Measurements from ENCODE around the gene GNAZ. TPM values are rescaled to one million over a fixed set of nuclear protein-coding genes. Genes with fewer than 3 reads are reported as not detected.

GNAZ gene
- total RNA-seq, 1 donor from 2014 or later = 3.9 TPM

GRCh38 chr22:23086263-23086662 is 15.9 kb downstream of the GNAZ start:
- Mint-ChIP-seq H3K4me3 (ENCODE audit: unreplicated experiment) (no peak overlapping the region), H3K27ac (ENCODE audit: unreplicated experiment) (no peak overlapping the region), H3K9me3 (ENCODE audit: low read depth) (no peaks in the 10 kb centered on the region), H3K4me1 (ENCODE audit: low read depth) (no peaks in the 10 kb centered on the region), H3K36me3 (ENCODE audit: low read depth) (no peaks in the 10 kb centered on the region), H3K27me3 (ENCODE audit: low read depth) (no peaks in the 10 kb centered on the region)
- no peak for TF ChIP-seq CTCF (IDR thresholded peaks at IDR 0.05)
- DNase-seq (ENCODE audit: low spot score) = no peak

GRCh38 chr22:23086787-23087186 is 16.5 kb downstream of the GNAZ start:
- TF ChIP-seq CTCF (IDR thresholded peaks at IDR 0.05) = no peak
- DNase-seq (ENCODE audit: low spot score) = no peak
- H3K36me3 Mint-ChIP-seq (ENCODE audit: low read depth) = no peaks in the 10 kb centered on the region
- H3K9me3 Mint-ChIP-seq (ENCODE audit: low read depth) = no peaks in the 10 kb centered on the region
- H3K27me3 Mint-ChIP-seq (ENCODE audit: low read depth) = no peaks in the 10 kb centered on the region
- no peak overlapping the region for H3K27ac Mint-ChIP-seq (ENCODE audit: unreplicated experiment)
- H3K4me1 Mint-ChIP-seq (ENCODE audit: low read depth) = no peaks in the 10 kb centered on the region
- no peak overlapping the region for H3K4me3 Mint-ChIP-seq (ENCODE audit: unreplicated experiment)

- H3K27me3 Mint-ChIP-seq (ENCODE audit: low read depth) = no peaks in the 10 kb centered on the region
- no peak overlapping the region for H3K27ac Mint-ChIP-seq (ENCODE audit: unreplicated experiment)
- no peak for DNase-seq (ENCODE audit: low spot score)
- no peaks in the 10 kb centered on the region for H3K9me3 Mint-ChIP-seq (ENCODE audit: low read depth)
- H3K4me3 Mint-ChIP-seq (ENCODE audit: unreplicated experiment) = no peak overlapping the region
- H3K36me3 Mint-ChIP-seq (ENCODE audit: low read depth) = no peaks in the 10 kb centered on the region
- TF ChIP-seq CTCF (IDR thresholded peaks at IDR 0.05) = no peak
- no peaks in the 10 kb centered on the region for H3K4me1 Mint-ChIP-seq (ENCODE audit: low read depth)
These were observed 17.9 kb downstream of the GNAZ start for GRCh38 chr22:23088199-23088604.

GRCh38 chr22:23089010-23089409 is 18.7 kb downstream of the GNAZ start:
- no peaks in the 10 kb centered on the region for H3K9me3 Mint-ChIP-seq (ENCODE audit: low read depth)
- H3K36me3 Mint-ChIP-seq (ENCODE audit: low read depth) = no peaks in the 10 kb centered on the region
- TF ChIP-seq CTCF (IDR thresholded peaks at IDR 0.05) = no peak
- no peaks in the 10 kb centered on the region for H3K27me3 Mint-ChIP-seq (ENCODE audit: low read depth)
- H3K4me1 Mint-ChIP-seq (ENCODE audit: low read depth) = no peaks in the 10 kb centered on the region
- H3K27ac Mint-ChIP-seq (ENCODE audit: unreplicated experiment) = no peak overlapping the region
- H3K4me3 Mint-ChIP-seq (ENCODE audit: unreplicated experiment) = no peak overlapping the region
- DNase-seq (ENCODE audit: low spot score) = no peak

- TF ChIP-seq CTCF (IDR thresholded peaks at IDR 0.05) = no peak
- no peak overlapping the region for H3K4me3 Mint-ChIP-seq (ENCODE audit: unreplicated experiment)
- no peaks in the 10 kb centered on the region for H3K36me3 Mint-ChIP-seq (ENCODE audit: low read depth)
- no peak for DNase-seq (ENCODE audit: low spot score)
- no peaks in the 10 kb centered on the region for H3K4me1 Mint-ChIP-seq (ENCODE audit: low read depth)
- no peak overlapping the region for H3K27ac Mint-ChIP-seq (ENCODE audit: unreplicated experiment)
- no peaks in the 10 kb centered on the region for H3K9me3 Mint-ChIP-seq (ENCODE audit: low read depth)
- H3K27me3 Mint-ChIP-seq (ENCODE audit: low read depth) = no peaks in the 10 kb centered on the region
These were observed 19.5 kb downstream of the GNAZ start for GRCh38 chr22:23089633-23090456.
